H1 (cell line): ENCODE results near the gene CGB7. TPM values are rescaled to one million over a fixed set of nuclear protein-coding genes. Genes with fewer than 3 reads are reported as not detected.

ENCODE experiments used
- CTCF ChIA-PET: fragments of 300-600 bp; sonication (Branson Sonifier 250); formaldehyde crosslinking; loops from one replicate; lab custom pipeline; 2021; ENCODE audit not compliant: partially characterized antibody; lab: Charles Lee
- POLR2A ChIA-PET: fragments of 300-600 bp; sonication (Branson Sonifier 250); formaldehyde crosslinking; loops from one replicate; lab custom pipeline; 2021; ENCODE audit warnings: inconsistent platforms; ENCODE audit not compliant: partially characterized antibody; lab: Charles Lee
- DNase-seq, 2 experiments: peaks; one replicate each; pipeline versions ENCODE4 v3.0.0 to v3.0.0-alpha.2; 2010 to 2022; ENCODE audit warnings: low spot score in 2 of 2, low read depth in 1 of 2, mixed read lengths in 1 of 2
- FAIRE-seq: peaks from 2 replicates; lab custom pipeline; 2011; peaks lifted over from hg19 to GRCh38; lab: Jason Lieb, UNC
- H2AFZ ChIP-seq: 2 replicates; pipeline ENCODE4 v1.8.1; 2012; ENCODE audit warnings: low read length, inconsistent platforms
- H2AK5ac ChIP-seq: 2 replicates; pipeline ENCODE4 v1.6.1; 2013; ENCODE audit warnings: low read depth, low read length
- H2BK120ac ChIP-seq: replicated peaks from 2 replicates; pipeline ENCODE3; 2013; ENCODE audit warnings: low read depth, low read length, inconsistent platforms
- H2BK12ac ChIP-seq: 2 replicates; pipeline ENCODE4 v1.6.1; 2013; ENCODE audit warnings: low read depth, low read length
- H2BK15ac ChIP-seq: 2 replicates; pipeline ENCODE4 v1.6.1; 2013; ENCODE audit warnings: low read length
- H2BK20ac ChIP-seq: 2 replicates; pipeline ENCODE4 v1.6.1; 2013; ENCODE audit warnings: low read length
- H2BK5ac ChIP-seq: 2 replicates; pipeline ENCODE4 v1.6.1; 2013; ENCODE audit warnings: low read depth, low read length
- H3K14ac ChIP-seq: 2 replicates; pipeline ENCODE4 v1.6.1; 2013; ENCODE audit warnings: inconsistent platforms; ENCODE audit not compliant: insufficient read length
- H3K18ac ChIP-seq: 2 replicates; pipeline ENCODE4 v1.6.1; 2013; ENCODE audit warnings: low read length; ENCODE audit errors: extremely low read depth
- H3K23ac ChIP-seq: 2 replicates; pipeline ENCODE4 v1.6.1; 2013; ENCODE audit warnings: inconsistent platforms; ENCODE audit not compliant: insufficient read length
- H3K23me2 ChIP-seq: 2 replicates; pipeline ENCODE4 v1.6.1; 2013; ENCODE audit warnings: low read depth, low read length
- H3K27ac ChIP-seq: 2 replicates; pipeline ENCODE4 v1.6.1; 2011; ENCODE audit warnings: low read depth, low read length, inconsistent platforms
- H3K27me3 ChIP-seq, 4 experiments: replicated peaks in 1 of 4; 1 replicate in 1 of 4; 2 replicates in 3 of 4; pipeline versions ENCODE4 v1.6.1 to v1.8.1; 2011 to 2013; ENCODE audit warnings: low read length in 3 of 4, mild to moderate bottlenecking in 3 of 4, inconsistent platforms in 2 of 4, mixed read lengths in 2 of 4, moderate library complexity in 1 of 4; ENCODE audit not compliant: control insufficient read depth in 3 of 4, insufficient read depth in 3 of 4; ENCODE audit errors: extremely low read depth in 1 of 4
- H3K36me3 ChIP-seq, 4 experiments: 2 replicates each; pipeline versions ENCODE4 v1.6.1 to v1.8.1; 2011 to 2013; ENCODE audit warnings: mild to moderate bottlenecking in 4 of 4, low read length in 3 of 4, moderate library complexity in 2 of 4, control low read depth in 1 of 4, inconsistent platforms in 1 of 4; ENCODE audit not compliant: insufficient read depth in 4 of 4, control insufficient read depth in 2 of 4
- H3K4ac ChIP-seq: replicated peaks from 2 replicates; pipeline ENCODE3; 2013; ENCODE audit warnings: low read length, low read depth, mixed read lengths, inconsistent platforms; ENCODE audit not compliant: insufficient read length
- H3K4me1 ChIP-seq, 4 experiments: replicated peaks in 1 of 4; 1 replicate in 1 of 4; 2 replicates in 3 of 4; pipeline versions ENCODE4 v1.6.1 to v1.8.1; 2011 to 2013; ENCODE audit warnings: low read length in 3 of 4, inconsistent platforms in 2 of 4, mixed read lengths in 1 of 4; ENCODE audit not compliant: insufficient read depth in 4 of 4, control insufficient read depth in 3 of 4
- H3K4me2 ChIP-seq, 2 experiments: 2 replicates each; pipeline versions ENCODE4 v1.6.1 to v1.8.1; 2011 to 2013; ENCODE audit warnings: low read depth in 2 of 2, low read length in 2 of 2, control low read depth in 1 of 2, inconsistent platforms in 1 of 2, mild to moderate bottlenecking in 1 of 2; ENCODE audit not compliant: insufficient read depth in 1 of 2
- H3K4me3 ChIP-seq, 4 experiments: fragments of 200-600, 300-600 bp in 1 of 4; sonication (generic), shearing (Covaris generic), sonication (Bioruptor Twin) in 1 of 4; 2 replicates each; pipeline versions ENCODE4 v1.5.1 to v1.8.1; 2011 to 2016; ENCODE audit warnings: low read length in 4 of 4, low read depth in 3 of 4, control low read depth in 2 of 4, inconsistent platforms in 2 of 4, mild to moderate bottlenecking in 2 of 4, mixed read lengths in 1 of 4, moderate library complexity in 1 of 4; ENCODE audit not compliant: insufficient read depth in 2 of 4; ENCODE audit errors: extremely low read depth in 1 of 4
- H3K56ac ChIP-seq: replicated peaks from 2 replicates; pipeline ENCODE3; 2013; ENCODE audit warnings: low read depth, mild to moderate bottlenecking, mixed read lengths, low read length, inconsistent platforms; ENCODE audit not compliant: insufficient read length
- H3K79me1 ChIP-seq: 2 replicates; pipeline ENCODE4 v1.6.1; 2013; ENCODE audit warnings: low read depth, low read length, control low read depth
- H3K79me2 ChIP-seq, 2 experiments: 2 replicates each; pipeline versions ENCODE4 v1.6.1 to v1.8.1; 2012 to 2013; ENCODE audit warnings: low read length in 2 of 2, mild to moderate bottlenecking in 2 of 2, inconsistent platforms in 1 of 2; ENCODE audit not compliant: insufficient read depth in 2 of 2, control insufficient read depth in 1 of 2
- H3K9ac ChIP-seq, 4 experiments: replicated peaks in 1 of 4; 1 replicate in 1 of 4; 2 replicates in 3 of 4; pipeline versions ENCODE4 v1.6.1 to v1.8.1; 2011 to 2013; ENCODE audit warnings: low read depth in 3 of 4, low read length in 3 of 4, control low read depth in 2 of 4, mild to moderate bottlenecking in 2 of 4, moderate library complexity in 2 of 4, inconsistent platforms in 1 of 4; ENCODE audit errors: extremely low read depth in 1 of 4
- H3K9me3 ChIP-seq, 2 experiments: 2 replicates each; pipeline versions ENCODE4 v1.6.1 to v1.8.1; 2012 to 2013; ENCODE audit warnings: mild to moderate bottlenecking in 2 of 2, moderate library complexity in 2 of 2, control low read depth in 1 of 2, inconsistent platforms in 1 of 2, low read depth in 1 of 2, low read length in 1 of 2, mixed read lengths in 1 of 2; ENCODE audit not compliant: insufficient read depth in 2 of 2
- H4K20me1 ChIP-seq, 2 experiments: replicated peaks in 1 of 2; 2 replicates each; pipeline versions ENCODE3 to v1.8.1; 2011 to 2013; ENCODE audit warnings: inconsistent platforms in 2 of 2, low read length in 2 of 2, mild to moderate bottlenecking in 1 of 2; ENCODE audit not compliant: insufficient read depth in 2 of 2, control insufficient read depth in 1 of 2
- H4K5ac ChIP-seq: 2 replicates; pipeline ENCODE4 v1.6.1; 2013; ENCODE audit warnings: low read length, low read depth, mixed read lengths, inconsistent platforms; ENCODE audit not compliant: insufficient read length
- H4K8ac ChIP-seq: 2 replicates; pipeline ENCODE4 v1.8.0; 2013; ENCODE audit warnings: mild to moderate bottlenecking, moderate library complexity, low read length, inconsistent platforms; ENCODE audit not compliant: insufficient read depth; ENCODE audit errors: extremely low read depth
- H4K91ac ChIP-seq: replicated peaks from 2 replicates; pipeline ENCODE3; 2013; ENCODE audit warnings: low read length, mixed read lengths, inconsistent platforms; ENCODE audit not compliant: insufficient read length
- CHD1 ChIP-seq: IDR thresholded peaks from 2 replicates; pipeline ENCODE4 v1.6.1; 2012; ENCODE audit warnings: low read depth, low read length, improper control_type of control experiment
- EP300 ChIP-seq, 2 experiments: IDR thresholded peaks; 1 replicate in 1 of 2; 2 replicates in 1 of 2; pipeline ENCODE4 v1.6.1; 2011 to 2012; ENCODE audit warnings: low read depth in 2 of 2, low read length in 2 of 2, mild to moderate bottlenecking in 2 of 2, borderline replicate concordance in 1 of 2, inconsistent platforms in 1 of 2, moderate library complexity in 1 of 2
- KDM1A ChIP-seq: fragments of 200-600, 300-600 bp; sonication (generic); IDR thresholded peaks from 2 replicates; pipeline ENCODE4 v1.7.1; 2016; ENCODE audit warnings: mild to moderate bottlenecking, low read length, borderline replicate concordance
- MAFK ChIP-seq: IDR thresholded peaks from 2 replicates; pipeline ENCODE4 v1.6.1; 2012; ENCODE audit warnings: low read depth, mild to moderate bottlenecking, improper control_type of control experiment, low read length
- PHF8 ChIP-seq: fragments of 200-600 bp; sonication (generic); conservative IDR thresholded peaks from 2 replicates; pipeline ENCODE4 v1.7.1; 2012; ENCODE audit warnings: low read depth, mild to moderate bottlenecking, inconsistent platforms, low read length, moderate library complexity
- RXRA ChIP-seq: IDR thresholded peaks from 2 replicates; pipeline ENCODE4 v1.6.1; 2011; ENCODE audit warnings: low read depth, mild to moderate bottlenecking, low read length, moderate library complexity; ENCODE audit not compliant: insufficient read depth
- SAP30 ChIP-seq: fragments of 300-600 bp; sonication (generic); IDR thresholded peaks from 2 replicates; pipeline ENCODE4 v1.7.1; 2012; ENCODE audit warnings: low read length, moderate library complexity, mild to moderate bottlenecking, inconsistent platforms; ENCODE audit not compliant: insufficient read depth, insufficient replicate concordance
- SP2 ChIP-seq: IDR thresholded peaks from 2 replicates; pipeline ENCODE4 v1.6.1; 2012; ENCODE audit warnings: mild to moderate bottlenecking, low read length, inconsistent platforms
- TAF7 ChIP-seq: optimal IDR thresholded peaks from 2 replicates; pipeline ENCODE3; 2011; ENCODE audit warnings: low read depth, mild to moderate bottlenecking, inconsistent platforms, low read length, moderate library complexity, borderline replicate concordance
- WGBS, 2 experiments: shearing (Covaris generic) in 1 of 2; methylation state at CpG; one replicate each; pipeline versions ENCODE4 v1.1.6 to v1.1.7; 2013 to 2015; ENCODE audit warnings: low lambda C conversion rate in 2 of 2, mixed read lengths in 2 of 2, inconsistent platforms in 1 of 2, low coverage in 1 of 2, missing lambda C conversion rate in 1 of 2; ENCODE audit not compliant: insufficient replicate concordance in 2 of 2, insufficient coverage in 1 of 2, insufficient read length in 1 of 2; ENCODE audit errors: extremely low coverage in 1 of 2, missing lambda C conversion rate in 1 of 2; 5-methylcytosine and 5-hydroxymethylcytosine counted together
- polyA plus RNA-seq, 7 experiments: library from polyadenylated mRNA; depleted of rRNA in 3 of 7; stranded (reverse) in 5 of 7; unstranded in 2 of 7; fragments of >200 nt in 5 of 7; fragments of 200-250 nt in 2 of 7; gene quantifications; 1 replicate in 5 of 7; 2 replicates in 1 of 7; 4 replicates in 1 of 7; pipeline versions ENCODE4 v1.2.1 to v1.2.3, GENCODE V29; 2011 to 2013; ENCODE audit warnings: missing spikeins in 2 of 7, mixed read lengths in 2 of 7
- total RNA-seq: library from RNA; stranded (reverse); fragmentation: NEBNext Ultra II Directional; extraction: Animal tissue kit (Norgen Biotek cat#: 25700); gene quantifications from 2 replicates; pipeline ENCODE4 v1.2.1, GENCODE V29; 2021
- TF ChIP-seq, protein P1 (sequence below): IDR thresholded peaks from 2 replicates; pipeline ENCODE4 v1.6.1; 2011; ENCODE audit warnings: low read depth, mild to moderate bottlenecking, low read length; ENCODE audit not compliant: insufficient read depth
- TF ChIP-seq, protein P2 (sequence below): IDR thresholded peaks from 2 replicates; pipeline ENCODE4 v1.6.1; 2012; ENCODE audit warnings: inconsistent platforms
- TF ChIP-seq, protein P3 (sequence below): IDR thresholded peaks from 2 replicates; pipeline ENCODE4 v1.6.1; 2012; ENCODE audit warnings: inconsistent platforms

Gene CGB7
- total and polyA plus RNA-seq, 2 of the 8 experiments (the other 6 are each of a cell fraction or from before 2014, with no cell fraction given): 1.2 to 2.2 TPM

DNA sequence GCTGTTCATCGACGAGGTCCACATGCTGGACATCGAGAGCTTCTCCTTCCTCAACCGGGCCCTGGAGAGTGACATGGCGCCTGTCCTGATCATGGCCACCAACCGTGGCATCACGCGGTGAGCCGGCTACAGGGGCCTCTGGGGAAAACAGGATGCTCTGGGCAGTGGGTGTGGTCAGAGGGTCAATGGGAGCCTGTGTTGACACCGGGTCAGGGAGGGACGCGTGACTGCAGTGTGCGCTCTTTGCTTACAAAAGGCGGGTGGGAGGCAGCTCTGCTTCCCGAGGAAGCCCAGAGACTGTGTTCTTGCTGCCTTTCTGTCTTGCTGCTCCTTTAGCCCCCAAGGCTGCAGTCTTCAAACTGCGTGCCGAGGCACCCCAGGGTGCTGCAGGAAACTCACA lies 46.4 kb downstream of the CGB7 start:
- Histone ChIP-seq H2BK20ac (no peak overlapping the region), H2AK5ac (no peak overlapping the region), H4K20me1 (peaks cover 3 to 9% of the 10 kb centered on the region in 2 experiments), H3K79me2 (no peaks in the 10 kb centered on the region), H3K27ac (no peak overlapping the region), H3K79me1 (peaks cover 1% of the 10 kb centered on the region; the same call in 1 of the 2 replicates), H3K9ac (no peak overlapping the region), H3K18ac (no peak overlapping the region), H2BK15ac (no peak overlapping the region), H3K36me3 (peaks cover 15 to 42% (median 31%) of the 10 kb centered on the region in 4 experiments; a peak in 7 of 8 replicates), H2BK5ac (no peak overlapping the region), H3K27me3 (no peaks in the 10 kb centered on the region), H3K9me3 (no peaks in the 10 kb centered on the region), H4K8ac (no peak overlapping the region), H3K23ac (no peak overlapping the region), H3K14ac (no peak overlapping the region), H3K56ac (no peak overlapping the region), H2BK120ac (no peak overlapping the region), H4K5ac (no peak overlapping the region), H3K4me1 (no peaks in the 10 kb centered on the region), H4K91ac (no peak overlapping the region), H3K23me2 (no peaks in the 10 kb centered on the region), H3K4me3 (no peak overlapping the region), H3K4me2 (no peak overlapping the region), H2AFZ (no peak overlapping the region), H2BK12ac (no peak overlapping the region), H3K4ac (no peak overlapping the region)
- 89% methylated on average over 17 of the region's 17 CpGs; no CpG with 5 or more reads in 1 of the 2 experiments for WGBS, 2 experiments
- CTCF ChIA-PET: interaction anchor here (1.1 to 6.2 kb wide), 2 partner anchors 13 to 48 kb away, joined by 3 to 66 read pairs; no protein-coding TSS in a partner anchor
- no peak for FAIRE-seq
- POLR2A ChIA-PET: interaction anchor here (2.9 kb wide), 1 partner anchor 11 kb away, joined by 11 read pairs; no protein-coding TSS in a partner anchor
- no peak for DNase-seq
- TF ChIP-seq PHF8 (no peak), CHD1 (no peak), MAFK (no peak), SP2 (no peak), RXRA (no peak), KDM1A (no peak), TAF7 (no peak), SAP30 (no peak), EP300 (IDR thresholded peaks at IDR 0.05; ENCODE audit: borderline replicate concordance in 1 of 2, low read depth in 2 of 2, low read length in 2 of 2) (no peak)
- TF ChIP-seq, protein P1, sequence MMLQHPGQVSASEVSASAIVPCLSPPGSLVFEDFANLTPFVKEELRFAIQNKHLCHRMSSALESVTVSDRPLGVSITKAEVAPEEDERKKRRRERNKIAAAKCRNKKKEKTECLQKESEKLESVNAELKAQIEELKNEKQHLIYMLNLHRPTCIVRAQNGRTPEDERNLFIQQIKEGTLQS: no peak
- TF ChIP-seq, protein P2, sequence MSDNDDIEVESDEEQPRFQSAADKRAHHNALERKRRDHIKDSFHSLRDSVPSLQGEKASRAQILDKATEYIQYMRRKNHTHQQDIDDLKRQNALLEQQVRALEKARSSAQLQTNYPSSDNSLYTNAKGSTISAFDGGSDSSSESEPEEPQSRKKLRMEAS: no peak
- TF ChIP-seq, protein P3, sequence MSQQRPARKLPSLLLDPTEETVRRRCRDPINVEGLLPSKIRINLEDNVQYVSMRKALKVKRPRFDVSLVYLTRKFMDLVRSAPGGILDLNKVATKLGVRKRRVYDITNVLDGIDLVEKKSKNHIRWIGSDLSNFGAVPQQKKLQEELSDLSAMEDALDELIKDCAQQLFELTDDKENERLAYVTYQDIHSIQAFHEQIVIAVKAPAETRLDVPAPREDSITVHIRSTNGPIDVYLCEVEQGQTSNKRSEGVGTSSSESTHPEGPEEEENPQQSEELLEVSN: no peak
